C4-2B (cell line): Measurements from ENCODE around the gene TEX14.

Experiments used
- ZFX ChIP-seq: fragments of 450-650 bp; IDR thresholded peaks from 2 replicates; pipeline ENCODE4 v1.6.1; 2017
- TF ChIP-seq, protein P1 (sequence below): fragments of 450-650 bp; conservative IDR thresholded peaks from 2 replicates; pipeline ENCODE4 v1.5.1; 2017; ENCODE audit warnings: mild to moderate bottlenecking

GRCh38 chr17:58728798-58729197, 37.0 kb upstream of the TEX14 start:
- TF ChIP-seq, protein P1, sequence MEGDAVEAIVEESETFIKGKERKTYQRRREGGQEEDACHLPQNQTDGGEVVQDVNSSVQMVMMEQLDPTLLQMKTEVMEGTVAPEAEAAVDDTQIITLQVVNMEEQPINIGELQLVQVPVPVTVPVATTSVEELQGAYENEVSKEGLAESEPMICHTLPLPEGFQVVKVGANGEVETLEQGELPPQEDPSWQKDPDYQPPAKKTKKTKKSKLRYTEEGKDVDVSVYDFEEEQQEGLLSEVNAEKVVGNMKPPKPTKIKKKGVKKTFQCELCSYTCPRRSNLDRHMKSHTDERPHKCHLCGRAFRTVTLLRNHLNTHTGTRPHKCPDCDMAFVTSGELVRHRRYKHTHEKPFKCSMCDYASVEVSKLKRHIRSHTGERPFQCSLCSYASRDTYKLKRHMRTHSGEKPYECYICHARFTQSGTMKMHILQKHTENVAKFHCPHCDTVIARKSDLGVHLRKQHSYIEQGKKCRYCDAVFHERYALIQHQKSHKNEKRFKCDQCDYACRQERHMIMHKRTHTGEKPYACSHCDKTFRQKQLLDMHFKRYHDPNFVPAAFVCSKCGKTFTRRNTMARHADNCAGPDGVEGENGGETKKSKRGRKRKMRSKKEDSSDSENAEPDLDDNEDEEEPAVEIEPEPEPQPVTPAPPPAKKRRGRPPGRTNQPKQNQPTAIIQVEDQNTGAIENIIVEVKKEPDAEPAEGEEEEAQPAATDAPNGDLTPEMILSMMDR = no peak
- TF ChIP-seq ZFX = no peak
